ENCODE measurements around the gene LARGE1.

Gene LARGE1

DNA sequence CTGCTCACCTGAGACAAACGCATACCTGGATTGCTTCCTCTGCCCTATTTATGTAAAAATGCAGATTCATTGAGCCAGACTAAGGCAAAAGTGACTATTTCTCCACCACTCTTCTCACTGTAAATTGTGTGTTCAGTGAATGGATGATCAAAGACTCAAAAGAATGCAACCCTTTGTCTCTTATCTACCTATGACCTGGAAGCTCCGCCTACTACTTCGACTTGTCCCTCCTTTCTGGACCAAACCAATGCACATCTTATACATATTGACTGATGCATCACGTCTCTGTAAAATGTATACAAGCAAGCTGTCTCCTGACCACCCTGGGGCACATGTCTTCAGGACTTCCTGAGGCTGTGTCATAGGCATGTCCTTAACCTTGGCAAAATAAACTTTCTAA lies 444.1 kb downstream of the LARGE1 start:
- TF ChIP-seq ZFX (IDR thresholded peaks at IDR 0.05; ENCODE audit: borderline replicate concordance) = no peak
- TF ChIP-seq, protein P1, sequence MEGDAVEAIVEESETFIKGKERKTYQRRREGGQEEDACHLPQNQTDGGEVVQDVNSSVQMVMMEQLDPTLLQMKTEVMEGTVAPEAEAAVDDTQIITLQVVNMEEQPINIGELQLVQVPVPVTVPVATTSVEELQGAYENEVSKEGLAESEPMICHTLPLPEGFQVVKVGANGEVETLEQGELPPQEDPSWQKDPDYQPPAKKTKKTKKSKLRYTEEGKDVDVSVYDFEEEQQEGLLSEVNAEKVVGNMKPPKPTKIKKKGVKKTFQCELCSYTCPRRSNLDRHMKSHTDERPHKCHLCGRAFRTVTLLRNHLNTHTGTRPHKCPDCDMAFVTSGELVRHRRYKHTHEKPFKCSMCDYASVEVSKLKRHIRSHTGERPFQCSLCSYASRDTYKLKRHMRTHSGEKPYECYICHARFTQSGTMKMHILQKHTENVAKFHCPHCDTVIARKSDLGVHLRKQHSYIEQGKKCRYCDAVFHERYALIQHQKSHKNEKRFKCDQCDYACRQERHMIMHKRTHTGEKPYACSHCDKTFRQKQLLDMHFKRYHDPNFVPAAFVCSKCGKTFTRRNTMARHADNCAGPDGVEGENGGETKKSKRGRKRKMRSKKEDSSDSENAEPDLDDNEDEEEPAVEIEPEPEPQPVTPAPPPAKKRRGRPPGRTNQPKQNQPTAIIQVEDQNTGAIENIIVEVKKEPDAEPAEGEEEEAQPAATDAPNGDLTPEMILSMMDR (IDR thresholded peaks at IDR 0.05) = no peak
- no peak overlapping the region for H3K27ac ChIP-seq

DNA sequence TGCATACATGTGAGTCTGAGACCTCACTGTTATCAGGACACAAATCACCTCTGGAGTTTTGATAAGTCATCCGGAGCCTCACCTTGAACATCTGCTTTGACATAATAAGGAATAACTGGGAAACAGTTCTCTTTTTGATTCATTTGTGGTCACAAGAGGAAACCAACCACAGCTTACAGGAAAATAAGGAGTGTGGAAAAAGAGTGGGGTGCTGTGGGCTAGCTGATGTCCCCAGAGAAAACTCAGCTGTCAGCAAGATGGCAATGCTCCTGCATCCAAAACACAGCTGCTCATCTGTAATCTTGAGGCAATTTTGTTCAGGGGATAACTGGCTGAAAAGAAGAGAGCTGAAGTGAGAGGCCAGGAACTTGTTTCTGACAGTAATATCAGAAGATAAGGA lies 445.7 kb downstream of the LARGE1 start:
- no peak overlapping the region for H3K27ac ChIP-seq
- TF ChIP-seq ZFX (IDR thresholded peaks at IDR 0.05; ENCODE audit: borderline replicate concordance) = no peak
- TF ChIP-seq, protein P1 (IDR thresholded peaks at IDR 0.05) = no peak

DNA sequence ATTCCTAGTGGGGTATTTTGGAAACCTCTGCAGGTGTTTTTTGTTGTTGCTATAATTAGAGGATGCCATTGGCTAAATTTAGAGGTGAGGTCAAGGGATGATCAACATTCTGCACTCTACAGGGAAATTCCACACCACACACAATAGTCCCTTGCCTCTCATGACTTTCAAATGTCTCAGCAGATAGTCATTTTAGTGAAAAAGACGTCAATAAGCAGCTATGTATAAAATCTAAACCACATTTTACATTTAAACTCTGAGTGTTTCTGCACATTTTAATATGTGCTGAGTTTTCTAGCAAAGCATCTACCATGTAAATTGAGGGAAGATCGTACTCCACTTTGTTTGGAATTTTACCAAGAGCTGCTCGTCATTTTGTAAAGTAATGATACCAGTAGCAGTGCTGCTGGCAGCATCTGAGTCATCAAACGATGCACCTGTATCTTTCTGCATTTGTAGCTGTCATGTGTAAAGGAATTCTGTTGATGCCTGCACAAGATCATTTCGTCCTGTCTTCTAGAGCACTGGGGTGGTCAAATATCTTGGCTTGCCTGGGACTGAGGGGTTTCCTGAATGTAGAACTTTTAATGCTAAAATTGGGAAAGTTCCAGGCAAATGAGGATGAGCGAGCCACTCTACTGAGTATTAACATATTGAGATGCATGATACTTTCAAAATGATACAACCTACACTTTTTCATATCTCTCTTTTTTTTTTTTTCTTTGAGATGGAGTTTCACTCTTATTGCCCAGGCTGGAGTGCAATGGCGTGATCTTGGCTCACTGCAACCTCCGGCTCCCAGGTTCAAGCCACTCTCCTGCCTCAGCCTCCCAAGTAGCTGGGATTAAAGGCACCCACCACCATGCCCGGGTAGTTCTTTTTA lies 447.6 kb downstream of the LARGE1 start:
- TF ChIP-seq, protein P1 (IDR thresholded peaks at IDR 0.05) = no peak
- no peak for TF ChIP-seq ZFX (IDR thresholded peaks at IDR 0.05; ENCODE audit: borderline replicate concordance)
- no peak overlapping the region for H3K27ac ChIP-seq

DNA sequence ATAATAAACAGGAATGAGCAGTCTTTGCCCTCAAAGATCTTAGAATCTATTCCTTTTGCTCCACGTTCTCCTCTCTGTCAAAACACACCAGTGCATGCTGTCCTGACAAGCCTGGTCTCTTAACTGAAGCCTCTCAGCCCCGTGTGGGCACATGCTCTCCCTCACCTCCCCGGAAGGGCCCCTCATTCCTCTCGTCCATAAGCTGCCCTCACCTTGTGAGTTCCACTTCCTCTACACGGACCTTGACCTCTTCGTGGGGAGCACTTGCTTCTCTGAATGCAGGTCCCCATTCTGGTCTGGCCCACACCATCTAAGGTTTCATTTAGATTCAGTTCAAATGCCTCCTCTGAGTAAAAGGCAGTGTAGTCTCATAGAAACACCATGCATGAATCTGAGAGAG lies 449.8 kb downstream of the LARGE1 start:
- TF ChIP-seq, protein P1 (IDR thresholded peaks at IDR 0.05) = no peak
- no peak for TF ChIP-seq ZFX (IDR thresholded peaks at IDR 0.05; ENCODE audit: borderline replicate concordance)
- H3K27ac ChIP-seq = no peak overlapping the region

DNA sequence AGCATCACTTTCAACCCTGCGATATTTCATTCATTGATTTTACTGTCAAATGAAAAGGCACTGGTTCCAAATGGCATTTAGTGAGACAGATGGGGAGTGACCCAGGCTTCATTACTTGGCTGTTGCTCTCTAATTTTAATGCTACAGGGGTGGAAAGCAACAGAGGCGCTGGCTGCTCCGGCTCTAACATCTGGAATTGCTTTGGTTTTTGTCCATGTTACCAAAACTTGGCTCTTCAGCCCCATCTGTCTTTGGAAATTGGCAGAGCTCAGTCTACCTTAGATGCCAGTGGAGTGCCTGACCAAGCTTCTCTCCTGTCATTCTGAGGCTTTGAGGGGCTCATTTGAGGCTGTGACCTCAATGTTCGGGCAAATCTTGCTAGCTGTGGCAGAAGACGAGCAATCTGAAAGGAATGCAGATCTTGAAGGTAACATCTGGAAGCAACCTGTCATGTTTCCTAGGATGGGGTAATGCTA lies 452.6 kb downstream of the LARGE1 start:
- TF ChIP-seq, protein P1 (IDR thresholded peaks at IDR 0.05) = no peak
- TF ChIP-seq ZFX (IDR thresholded peaks at IDR 0.05; ENCODE audit: borderline replicate concordance) = no peak
- H3K27ac ChIP-seq = no peak overlapping the region

DNA sequence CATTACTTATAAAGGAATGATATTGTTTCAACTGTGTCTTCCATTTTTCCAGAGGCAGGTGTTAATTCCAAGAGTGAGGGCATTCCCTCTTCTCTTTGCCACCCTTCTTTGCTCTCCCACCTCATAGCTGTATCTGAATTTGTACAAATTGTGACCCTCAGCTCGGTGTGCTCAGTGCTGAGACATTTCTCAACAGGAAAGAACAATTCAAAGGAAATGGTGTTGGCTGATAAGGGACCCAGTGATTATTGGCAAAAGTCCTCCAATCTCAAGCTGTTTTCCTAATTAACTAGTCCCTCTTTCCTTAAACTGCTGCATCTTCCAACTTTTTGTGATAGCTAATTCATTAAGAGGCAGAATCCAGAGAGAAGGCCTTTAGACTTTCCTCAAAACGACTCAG lies 453.2 kb downstream of the LARGE1 start:
- H3K27ac ChIP-seq = no peak overlapping the region
- TF ChIP-seq, protein P1 (IDR thresholded peaks at IDR 0.05) = no peak
- TF ChIP-seq ZFX (IDR thresholded peaks at IDR 0.05; ENCODE audit: borderline replicate concordance) = no peak

DNA sequence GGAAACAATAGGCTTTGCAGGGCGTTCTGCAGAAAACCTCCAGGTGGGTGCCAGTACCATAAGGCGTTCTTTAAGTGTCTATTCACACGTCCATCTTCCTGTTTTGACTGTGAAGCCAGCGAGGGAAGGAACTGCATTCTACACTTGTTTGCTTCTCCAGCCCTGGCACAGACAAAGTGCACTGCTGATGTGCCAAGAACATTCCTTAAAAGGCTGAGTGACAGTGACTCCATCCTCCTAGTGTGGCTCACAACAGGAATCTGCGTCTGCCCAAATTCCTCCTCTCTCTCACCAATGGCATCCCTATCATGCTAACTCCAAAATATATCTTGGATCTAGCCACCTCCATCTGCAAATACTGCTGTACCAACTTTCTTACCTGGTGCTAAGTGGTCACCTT lies 454.7 kb downstream of the LARGE1 start:
- no peak overlapping the region for H3K27ac ChIP-seq
- no peak for TF ChIP-seq ZFX (IDR thresholded peaks at IDR 0.05; ENCODE audit: borderline replicate concordance)
- TF ChIP-seq, protein P1 (IDR thresholded peaks at IDR 0.05) = no peak
